CD4-positive, CD25-positive, alpha-beta regulatory T cell (primary cell): Measurements from ENCODE around the gene RANBP3. TPM values are rescaled to one million over a fixed set of nuclear protein-coding genes. Genes with fewer than 3 reads are reported as not detected.

Experiments used
- ATAC-seq, 2 donors: fragments of 150-1000 bp; cut with Tn5 transposase; one replicate each; pipeline ENCODE4 v1.10.0; 2021; ENCODE audit warnings: low read depth in 2 of 2, moderate number of reproducible peaks in 2 of 2, moderate library complexity in 1 of 2
- DNase-seq, 3 donors: peaks; one replicate each; pipeline versions ENCODE4 v3.0.0 to v3.0.0-alpha.2; 2012 to 2022; ENCODE audit warnings: mixed read lengths in 1 of 3
- H3K27ac ChIP-seq: one replicate; pipeline ENCODE4 v1.7.0; 2013; ENCODE audit warnings: mild to moderate bottlenecking, low read length; ENCODE audit not compliant: insufficient read depth, poor library complexity, severe bottlenecking
- H3K27me3 ChIP-seq: one replicate; pipeline ENCODE4 v1.7.0; 2013; ENCODE audit warnings: low read length; ENCODE audit not compliant: control insufficient read depth, insufficient read depth
- H3K36me3 ChIP-seq: one replicate; pipeline ENCODE4 v1.7.0; 2013; ENCODE audit warnings: mild to moderate bottlenecking, low read length, moderate library complexity; ENCODE audit not compliant: control insufficient read depth, insufficient read depth
- H3K4me1 ChIP-seq: 2 replicates; pipeline ENCODE4 v1.7.0; 2013; ENCODE audit warnings: mild to moderate bottlenecking, low read length; ENCODE audit not compliant: insufficient read depth, control insufficient read depth, poor library complexity, severe bottlenecking
- H3K4me3 ChIP-seq: one replicate; pipeline ENCODE4 v1.7.0; 2013; ENCODE audit warnings: low read depth, mild to moderate bottlenecking, low read length, moderate library complexity
- H3K9me3 ChIP-seq, 2 experiments: 1 replicate in 1 of 2; 2 replicates in 1 of 2; pipeline ENCODE4 v1.7.0; 2013; ENCODE audit warnings: low read length in 2 of 2, mild to moderate bottlenecking in 1 of 2, moderate library complexity in 1 of 2; ENCODE audit not compliant: control insufficient read depth in 2 of 2
- H3K27ac Mint-ChIP-seq, 3 donors: one replicate each; pipeline ENCODE4 v1.8.0; 2020 to 2022; ENCODE audit warnings: mild to moderate bottlenecking in 3 of 3, mixed read lengths in 3 of 3, moderate library complexity in 2 of 3
- H3K27me3 Mint-ChIP-seq: one replicate; pipeline ENCODE4 v1.8.0; 2022; ENCODE audit warnings: mild to moderate bottlenecking, mixed read lengths
- H3K36me3 Mint-ChIP-seq: one replicate; pipeline ENCODE4 v1.8.0; 2020; ENCODE audit warnings: mixed read lengths
- H3K4me1 Mint-ChIP-seq, 4 donors: one replicate each; pipeline ENCODE4 v1.8.0; 2020 to 2022; ENCODE audit warnings: mixed read lengths in 4 of 4, mild to moderate bottlenecking in 1 of 4
- H3K4me3 Mint-ChIP-seq, 4 donors: one replicate each; pipeline ENCODE4 v1.8.0; 2020 to 2022; ENCODE audit warnings: mild to moderate bottlenecking in 4 of 4, mixed read lengths in 4 of 4, moderate library complexity in 3 of 4
- H3K9me3 Mint-ChIP-seq, 7 donors: one replicate each; pipeline ENCODE4 v1.8.0; 2020 to 2022; ENCODE audit warnings: mixed read lengths in 7 of 7, mild to moderate bottlenecking in 3 of 7, moderate library complexity in 2 of 7
- polyA plus RNA-seq, 4 donors: library from polyadenylated mRNA; unstranded; fragments of 300-500 nt; fragmentation: Illumina TruSeq; gene quantifications; one replicate each; pipeline ENCODE4 v1.2.3, GENCODE V29; 2021
- total RNA-seq: library from RNA; stranded (reverse); gene quantifications from one replicate; pipeline ENCODE4 v1.2.3, GENCODE V29; 2022

The RANBP3 gene
- total and polyA plus RNA-seq, 5 donors from 2014 or later = 8.0 to 106 (median 11.1) TPM

- ATAC-seq (no peak), DNase-seq (no peak)
- Histone ChIP-seq H3K4me3 (no peak overlapping the region), H3K36me3 (no peaks in the 10 kb centered on the region), H3K4me1 (no peaks in the 10 kb centered on the region), H3K27me3 (no peaks in the 10 kb centered on the region), H3K9me3 (no peaks in the 10 kb centered on the region), H3K27ac (no peak overlapping the region)
- Mint-ChIP-seq H3K4me1 (no peaks in the 10 kb centered on the region), H3K36me3 (peaks cover 11% of the 10 kb centered on the region), H3K4me3 (no peak overlapping the region), H3K27me3 (peaks cover 4% of the 10 kb centered on the region), H3K27ac (no peak overlapping the region), H3K9me3 (peaks cover 0 to 2% (median 0%) of the 10 kb centered on the region in 7 donors)
These were observed 18.2 kb upstream of the RANBP3 start for GRCh38 chr19:5996102-5996501.

GRCh38 chr19:5995606-5996005, 17.7 kb upstream of the RANBP3 start:
- DNase-seq (no peak), ATAC-seq (no peak)
- Mint-ChIP-seq H3K4me3 (no peak overlapping the region), H3K9me3 (peaks cover 0 to 2% (median 0%) of the 10 kb centered on the region in 7 donors), H3K27ac (no peak overlapping the region), H3K27me3 (peaks cover 4% of the 10 kb centered on the region), H3K4me1 (no peaks in the 10 kb centered on the region), H3K36me3 (peaks cover 10% of the 10 kb centered on the region)
- Histone ChIP-seq H3K27ac (no peak overlapping the region), H3K4me3 (no peak overlapping the region), H3K9me3 (no peaks in the 10 kb centered on the region), H3K4me1 (no peaks in the 10 kb centered on the region), H3K27me3 (no peaks in the 10 kb centered on the region), H3K36me3 (no peaks in the 10 kb centered on the region)

DNA sequence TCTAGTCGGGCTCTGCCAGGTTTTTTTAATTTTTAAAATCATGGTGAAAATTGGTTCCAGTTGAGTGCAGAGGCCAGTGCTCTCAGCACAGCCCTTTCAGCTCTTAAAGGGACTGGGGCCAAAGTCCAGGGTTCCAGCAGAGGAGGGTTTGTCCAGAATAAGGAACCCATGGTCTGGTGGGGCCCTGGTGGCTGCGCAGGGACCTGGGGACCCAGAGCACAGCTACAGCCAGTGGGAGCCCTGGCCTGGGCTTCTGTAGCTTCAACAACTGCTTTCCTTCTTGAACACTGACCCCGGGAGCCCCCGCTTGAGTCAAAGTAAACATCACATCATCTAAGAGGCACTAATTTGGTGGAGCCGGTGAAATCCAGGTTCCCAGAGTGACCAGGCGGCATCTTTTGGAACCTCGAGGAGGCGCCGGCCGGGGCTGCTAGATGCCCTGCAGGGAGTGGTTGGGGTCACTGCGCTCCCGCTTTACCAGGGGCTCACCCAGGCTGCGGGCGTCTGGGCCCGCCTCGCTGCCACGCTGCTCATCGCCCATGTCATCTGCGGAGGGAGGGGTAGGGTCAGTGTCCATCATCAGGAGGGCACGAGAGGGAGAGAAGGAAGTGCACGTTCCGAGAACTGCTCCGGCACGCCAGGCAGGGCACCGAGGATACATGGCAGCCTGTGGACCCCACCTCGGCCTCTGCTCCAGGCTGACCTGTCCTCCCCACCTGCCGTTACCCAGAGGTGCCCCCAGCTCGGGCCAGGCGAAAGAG, 16.6 kb upstream of the RANBP3 start:
- no peak for ATAC-seq
- no peak for DNase-seq
- H3K4me3 Mint-ChIP-seq = no peak overlapping the region
- Histone ChIP-seq H3K27me3 (no peaks in the 10 kb centered on the region), H3K4me1 (no peaks in the 10 kb centered on the region), H3K4me3 (no peak overlapping the region), H3K36me3 (no peaks in the 10 kb centered on the region), H3K9me3 (no peaks in the 10 kb centered on the region), H3K27ac (no peak overlapping the region)
- H3K36me3 Mint-ChIP-seq = peaks cover 3% of the 10 kb centered on the region
- H3K27me3 Mint-ChIP-seq = peaks cover 3% of the 10 kb centered on the region
- peaks cover 0 to 3% (median 1%) of the 10 kb centered on the region in 4 donors for H3K4me1 Mint-ChIP-seq
- H3K27ac Mint-ChIP-seq = no peak overlapping the region
- peaks cover 0 to 1% (median 0%) of the 10 kb centered on the region in 7 donors for H3K9me3 Mint-ChIP-seq

- Histone ChIP-seq H3K4me1 (no peaks in the 10 kb centered on the region), H3K27me3 (no peaks in the 10 kb centered on the region), H3K27ac (no peak overlapping the region), H3K9me3 (no peaks in the 10 kb centered on the region), H3K36me3 (no peaks in the 10 kb centered on the region), H3K4me3 (no peak overlapping the region)
- DNase-seq (no peak), ATAC-seq (no peak)
- Mint-ChIP-seq H3K27me3 (no peaks in the 10 kb centered on the region), H3K4me3 (no peak overlapping the region), H3K27ac (no peak overlapping the region), H3K9me3 (no peaks in the 10 kb centered on the region), H3K36me3 (no peaks in the 10 kb centered on the region), H3K4me1 (peaks cover 0 to 5% (median 2%) of the 10 kb centered on the region in 4 donors)
These were observed 15.9 kb upstream of the RANBP3 start for GRCh38 chr19:5993648-5994358.

- Mint-ChIP-seq H3K9me3 (no peaks in the 10 kb centered on the region), H3K27me3 (no peaks in the 10 kb centered on the region), H3K4me3 (no peak overlapping the region), H3K27ac (no peak overlapping the region), H3K4me1 (peaks cover 0 to 11% (median 4%) of the 10 kb centered on the region in 4 donors), H3K36me3 (no peaks in the 10 kb centered on the region)
- no peaks in the 10 kb centered on the region for H3K36me3 ChIP-seq
- DNase-seq = no peak
- ATAC-seq = no peak
- H3K27ac ChIP-seq = no peak overlapping the region
- no peaks in the 10 kb centered on the region for H3K9me3 ChIP-seq
- H3K4me1 ChIP-seq = no peaks in the 10 kb centered on the region
- no peak overlapping the region for H3K4me3 ChIP-seq
- H3K27me3 ChIP-seq = no peaks in the 10 kb centered on the region
These were observed 15.3 kb upstream of the RANBP3 start for GRCh38 chr19:5993201-5993600.

DNA sequence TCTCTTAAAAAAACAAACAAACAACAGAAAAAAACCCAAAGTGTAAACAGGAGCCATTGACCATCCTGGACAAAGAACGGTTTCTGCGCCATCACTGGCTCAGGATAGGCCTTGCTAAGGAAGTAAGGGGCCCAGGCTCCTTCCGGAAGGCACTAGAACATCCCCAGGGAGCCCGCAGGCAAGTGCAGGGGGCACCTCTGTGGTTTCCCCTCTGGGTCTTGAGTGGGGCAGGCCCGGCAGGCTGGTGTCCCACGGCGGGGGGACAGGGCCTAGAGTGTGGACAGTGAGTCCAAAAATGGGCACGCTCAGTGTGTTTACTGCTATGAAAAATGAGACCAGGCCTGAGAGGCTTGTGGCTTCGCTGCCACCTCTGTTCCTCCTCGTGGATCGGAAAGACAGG, 14.8 kb upstream of the RANBP3 start:
- H3K9me3 Mint-ChIP-seq = no peaks in the 10 kb centered on the region
- H3K27ac ChIP-seq = no peak overlapping the region

DNA sequence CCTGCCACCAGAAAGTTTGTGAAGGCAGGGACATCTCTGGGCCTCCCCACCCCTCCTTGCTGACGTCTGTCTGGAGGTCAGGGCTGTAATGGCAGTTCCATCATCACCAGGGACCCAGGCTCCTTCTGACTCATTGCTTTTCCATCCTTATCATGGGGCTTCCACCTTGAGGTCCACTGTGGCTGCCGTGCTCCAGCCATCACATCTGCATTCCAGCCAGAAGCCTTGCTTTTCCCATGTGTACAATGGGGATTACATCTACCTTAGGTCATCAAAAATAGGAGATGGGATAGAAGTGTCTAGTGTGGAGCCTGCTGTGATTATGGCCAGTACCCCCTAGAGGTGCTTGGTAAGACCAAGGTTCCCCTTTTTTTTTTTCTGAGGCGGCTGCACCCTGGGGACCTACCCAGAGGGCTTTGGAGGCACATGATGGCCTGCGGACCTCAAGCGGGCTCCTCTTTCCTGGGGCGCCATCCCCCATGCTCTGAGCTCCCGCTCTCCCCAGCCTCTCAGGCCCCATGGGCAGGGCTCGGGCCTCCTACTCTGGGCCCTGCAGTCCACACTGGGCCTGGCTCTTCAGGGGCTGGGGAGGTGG, 13.4 kb upstream of the RANBP3 start:
- H3K27me3 ChIP-seq = no peaks in the 10 kb centered on the region
- no peak for ATAC-seq
- H3K9me3 ChIP-seq = no peaks in the 10 kb centered on the region
- H3K4me3 ChIP-seq = no peak overlapping the region
- no peaks in the 10 kb centered on the region for H3K36me3 ChIP-seq
- Mint-ChIP-seq H3K9me3 (no peaks in the 10 kb centered on the region), H3K27me3 (no peaks in the 10 kb centered on the region), H3K4me3 (no peak overlapping the region), H3K27ac (no peak overlapping the region), H3K4me1 (peaks cover 0 to 21% (median 11%) of the 10 kb centered on the region in 4 donors), H3K36me3 (no peaks in the 10 kb centered on the region)
- peaks cover 6% of the 10 kb centered on the region for H3K4me1 ChIP-seq
- no peak overlapping the region for H3K27ac ChIP-seq
- DNase-seq = no peak

More for the DNA sequence above, 14.8 kb upstream of the RANBP3 start:
- Histone ChIP-seq H3K36me3 (no peaks in the 10 kb centered on the region), H3K9me3 (no peaks in the 10 kb centered on the region), H3K4me1 (peaks cover 1% of the 10 kb centered on the region), H3K4me3 (no peak overlapping the region), H3K27me3 (no peaks in the 10 kb centered on the region)
- no peaks in the 10 kb centered on the region for H3K36me3 Mint-ChIP-seq
- H3K4me3 Mint-ChIP-seq = no peak overlapping the region
- ATAC-seq = no peak
- no peak for DNase-seq
- H3K27me3 Mint-ChIP-seq = no peaks in the 10 kb centered on the region
- H3K4me1 Mint-ChIP-seq = peaks cover 0 to 13% (median 4%) of the 10 kb centered on the region in 4 donors
- H3K27ac Mint-ChIP-seq = no peak overlapping the region
